Effector CD4-positive, alpha-beta T cell (primary cell): ENCODE data around the gene ZNF688.
"Not testable (repeated sequence)": the region's sequence is repeated elsewhere in the genome, so short reads cannot be mapped to it uniquely, and the experiment has no call there.

Experiments used
- DNase-seq: peaks from one replicate; pipeline ENCODE4 v3.0.0-alpha.2; 2020

The ZNF688 gene

GRCh38 chr16:30555315-30556124 is 16.0 kb downstream of the ZNF688 start:
- no peak for DNase-seq

- DNase-seq, result no peak
These were observed 16.8 kb downstream of the ZNF688 start for GRCh38 chr16:30554557-30555314.

GRCh38 chr16:30553393-30553899 is 18.1 kb downstream of the ZNF688 start:
- DNase-seq, result no peak

GRCh38 chr16:30552956-30553355 is 18.6 kb downstream of the ZNF688 start:
- no peak for DNase-seq

GRCh38 chr16:30551781-30552180 is 19.7 kb downstream of the ZNF688 start:
- peak; percentile 66 for DNase-seq

GRCh38 chr16:30548416-30549253 is 22.9 kb downstream of the ZNF688 start:
- DNase-seq, result no peak

GRCh38 chr16:30546115-30546514 is 25.4 kb downstream of the ZNF688 start:
- no peak for DNase-seq

- DNase-seq, result no peak
These were observed 28.4 kb downstream of the ZNF688 start for GRCh38 chr16:30543067-30543466.

GRCh38 chr16:30541502-30542329 is 29.8 kb downstream of the ZNF688 start:
- no peak for DNase-seq

- not testable (repeated sequence) for DNase-seq
These were observed 30.5 kb downstream of the ZNF688 start for GRCh38 chr16:30540916-30541464.

GRCh38 chr16:30539986-30540526 is 31.5 kb downstream of the ZNF688 start:
- DNase-seq, result not testable (repeated sequence)

- DNase-seq, result no peak
These were observed 32.2 kb downstream of the ZNF688 start for GRCh38 chr16:30539000-30539964.

- DNase-seq, result not testable (repeated sequence)
These were observed 35.0 kb downstream of the ZNF688 start for GRCh38 chr16:30536391-30537024.

GRCh38 chr16:30535777-30536190 is 35.7 kb downstream of the ZNF688 start:
- peak; percentile 42 for DNase-seq

GRCh38 chr16:30535106-30535776 is 36.3 kb downstream of the ZNF688 start:
- DNase-seq, result peak; percentile 29

- DNase-seq, result peak; percentile 94
These were observed 37.0 kb downstream of the ZNF688 start, which contains the start of gene ZNF747 for GRCh38 chr16:30534368-30535105. TSS of gene ZNF747 (minus strand) at chr16:30534858. CDS start at chr16:30534679, 179 bp downstream.

- DNase-seq, result no peak
These were observed 37.7 kb downstream of the ZNF688 start for GRCh38 chr16:30533748-30534367.

GRCh38 chr16:30533146-30533522 is 38.4 kb downstream of the ZNF688 start:
- DNase-seq, result no peak
